Islet of Langerhans (tissue), 1 donor: ENCODE results near the gene SOX10.

ENCODE experiments used
- FAIRE-seq: peaks from one replicate; lab custom pipeline; 2011; peaks lifted over from hg19 to GRCh38; lab: Jason Lieb, UNC

SOX10 gene

GRCh38 chr22:38016182-38017151 lies 32.1 kb upstream of the SOX10 start:
- no peak for FAIRE-seq

DNA sequence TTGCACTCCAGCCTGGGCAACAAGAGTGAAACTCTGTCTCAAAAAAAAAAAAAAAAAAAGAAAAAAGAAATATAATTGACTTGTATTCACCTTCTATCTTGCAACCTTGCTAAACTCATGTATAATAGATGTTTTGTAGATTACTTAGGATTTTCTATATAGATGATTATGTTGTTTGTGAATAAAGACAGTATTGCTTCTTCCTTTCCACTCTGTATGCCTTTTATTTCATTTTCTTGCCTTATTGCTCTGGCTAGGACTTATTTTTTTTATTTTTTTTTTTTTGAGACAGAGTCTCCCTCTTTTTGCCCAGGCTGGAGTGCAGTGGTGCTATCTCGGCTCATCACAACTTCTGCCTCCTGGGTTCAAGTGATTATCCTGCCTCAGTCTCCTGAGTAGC lies 29.7 kb upstream of the SOX10 start:
- FAIRE-seq, result no peak

DNA sequence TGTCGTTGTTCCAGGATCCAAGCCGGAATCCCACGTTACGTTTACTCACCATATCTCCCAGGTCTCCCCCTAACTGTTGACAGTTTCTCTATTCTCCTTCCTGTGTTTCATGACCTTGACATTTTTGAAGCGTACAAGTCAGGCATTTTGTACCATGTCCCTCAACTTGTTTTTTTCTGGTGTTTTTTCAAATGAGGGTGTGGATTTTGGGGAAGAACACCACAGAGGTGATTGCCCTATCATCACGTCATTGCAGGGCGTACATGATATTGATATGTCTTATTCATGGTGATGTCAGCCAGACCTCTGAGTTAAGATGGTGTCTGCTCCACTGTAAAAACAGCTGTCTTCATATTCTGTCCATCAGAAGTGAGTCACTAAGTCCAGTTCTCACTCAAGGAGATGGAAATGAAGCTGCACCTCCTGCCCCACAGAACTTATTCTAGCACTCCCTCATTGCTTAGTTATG lies 28.3 kb upstream of the SOX10 start:
- FAIRE-seq, result no peak

DNA sequence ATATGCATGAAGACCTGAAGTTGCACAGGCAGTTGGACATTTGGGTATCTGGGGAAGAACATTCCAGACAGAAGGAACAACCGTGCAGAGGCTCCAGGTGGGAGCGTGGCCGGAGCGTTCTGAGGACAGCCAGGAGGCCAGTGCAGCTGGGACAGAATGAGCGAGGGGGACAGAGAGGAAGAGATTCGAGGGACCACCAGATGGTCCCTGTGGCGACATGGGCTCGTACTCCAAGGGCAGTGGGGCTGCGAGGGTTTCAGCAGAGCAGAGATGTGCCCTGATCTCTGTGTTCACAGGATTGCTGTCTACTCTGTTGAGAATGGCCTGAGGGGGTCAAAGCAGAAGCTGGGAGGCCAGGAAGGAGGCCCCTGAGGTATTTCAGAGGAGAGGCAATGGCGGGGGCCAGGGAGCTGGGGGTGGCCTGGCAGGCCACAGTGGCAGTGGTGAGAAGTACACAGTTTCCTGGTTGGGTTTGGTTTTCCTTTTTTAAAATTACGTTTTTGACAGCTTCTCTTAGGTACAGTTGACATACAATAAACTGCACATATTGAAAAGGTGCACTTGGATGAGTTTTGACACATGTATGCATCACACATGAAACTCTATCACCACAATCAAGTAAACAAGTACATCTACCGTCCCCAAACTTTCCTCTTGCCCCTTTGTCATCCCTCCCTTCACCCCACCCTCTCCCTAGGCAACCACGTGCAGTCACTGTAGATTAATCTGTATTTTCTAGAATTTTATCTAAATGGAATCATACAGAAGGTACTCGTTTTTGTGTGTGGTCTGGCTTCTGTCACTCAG lies 24.8 kb upstream of the SOX10 start:
- no peak for FAIRE-seq

- FAIRE-seq, result no peak
Measured at GRCh38 chr22:38007330-38007902, 23.1 kb upstream of the SOX10 start.

- FAIRE-seq, result no peak
Measured at GRCh38 chr22:38006906-38007305, 22.6 kb upstream of the SOX10 start.

- no peak for FAIRE-seq
Measured at GRCh38 chr22:38005943-38006342, 21.6 kb upstream of the SOX10 start.

DNA sequence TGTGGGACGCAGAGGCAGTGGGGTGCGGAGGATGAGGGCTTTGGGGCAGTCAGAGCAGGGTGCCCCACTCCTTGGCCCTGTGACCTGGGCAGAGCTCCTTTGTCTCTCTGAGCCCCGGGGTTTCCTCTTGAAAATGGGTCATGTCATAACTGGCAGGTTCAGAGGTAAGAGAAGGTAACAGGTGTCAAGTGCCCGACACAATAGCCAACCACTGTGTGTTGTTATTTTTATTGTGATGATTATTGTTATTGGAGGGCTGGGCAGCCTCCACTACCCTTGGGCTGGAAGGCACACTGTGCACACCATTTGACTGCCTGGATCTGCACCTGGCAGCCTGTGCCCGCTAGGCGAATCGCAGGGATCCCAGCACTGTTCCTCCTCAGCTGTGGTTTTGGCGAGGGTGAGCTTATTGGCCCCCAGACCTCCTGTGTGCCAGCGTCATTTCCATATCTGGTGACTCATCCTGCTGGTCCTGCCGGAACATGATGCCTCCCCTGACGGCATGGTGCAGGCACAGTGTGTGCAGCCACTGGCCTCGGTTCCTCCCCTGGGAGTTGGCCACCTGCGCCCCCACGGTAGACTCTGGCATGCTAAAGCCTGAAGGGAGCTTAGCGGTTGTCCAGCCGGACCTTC lies 15.4 kb upstream of the SOX10 start:
- FAIRE-seq, result no peak

- FAIRE-seq, result no peak
Measured at GRCh38 chr22:37999236-37999635, 14.9 kb upstream of the SOX10 start.

DNA sequence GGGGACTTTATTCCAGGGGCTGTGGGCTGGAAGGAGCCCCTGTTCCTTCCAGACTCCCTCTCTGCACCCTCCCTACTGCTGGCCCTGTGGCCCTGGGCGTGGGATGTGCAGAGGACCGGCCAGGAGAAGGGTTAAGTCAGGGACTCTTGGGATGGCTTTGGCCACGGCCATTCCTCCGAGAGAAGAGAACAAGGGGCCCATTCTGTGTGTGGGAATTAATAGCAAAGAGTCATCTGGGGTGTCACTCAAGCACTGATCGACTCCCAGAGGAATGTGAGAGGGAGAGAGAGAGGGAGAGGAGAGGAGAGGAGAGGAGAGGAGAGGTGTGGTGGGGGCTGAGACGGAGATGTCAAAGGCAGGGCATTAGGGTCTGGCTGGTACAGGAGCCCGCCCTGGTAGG lies 14.2 kb upstream of the SOX10 start:
- no peak for FAIRE-seq

DNA sequence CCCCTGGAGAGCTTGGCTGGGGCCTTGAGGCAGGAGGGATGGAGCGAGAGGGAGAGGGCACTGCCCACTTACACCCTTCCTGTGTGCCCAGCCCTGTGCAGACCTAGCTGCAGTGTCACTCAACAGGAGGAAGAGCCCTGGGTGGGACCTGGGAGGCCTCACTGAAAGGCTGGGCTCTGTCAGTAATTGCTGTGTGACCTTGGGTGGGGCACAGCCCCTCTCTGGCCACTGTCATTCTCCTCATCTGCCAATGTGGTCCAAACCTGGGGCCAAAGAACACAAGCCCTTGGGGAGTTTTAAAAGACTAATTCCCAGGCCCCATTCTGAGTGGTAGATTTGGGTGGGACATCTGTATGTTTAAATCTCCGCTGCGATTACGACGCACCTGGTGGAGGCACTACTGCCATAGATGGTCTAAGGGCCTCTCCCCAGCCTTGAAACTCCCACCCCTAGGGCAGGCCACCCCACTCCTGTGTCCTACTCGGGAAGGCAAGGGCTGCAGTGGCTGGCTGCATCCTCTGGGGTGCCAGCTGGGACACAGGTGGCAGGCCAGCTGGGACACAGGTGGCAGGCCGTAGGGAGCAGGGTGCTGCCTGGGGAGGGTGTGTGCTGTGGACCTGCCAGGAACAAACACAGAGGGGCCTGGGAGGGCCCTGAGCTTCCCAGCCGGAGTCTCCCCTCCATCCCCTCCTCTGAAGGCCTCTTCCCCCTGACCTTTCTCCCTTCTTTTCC lies 12.3 kb upstream of the SOX10 start:
- FAIRE-seq, result no peak

GRCh38 chr22:37996079-37996478 lies 11.7 kb upstream of the SOX10 start:
- no peak for FAIRE-seq

- no peak for FAIRE-seq
Measured at GRCh38 chr22:37995460-37995859, 11.1 kb upstream of the SOX10 start.

DNA sequence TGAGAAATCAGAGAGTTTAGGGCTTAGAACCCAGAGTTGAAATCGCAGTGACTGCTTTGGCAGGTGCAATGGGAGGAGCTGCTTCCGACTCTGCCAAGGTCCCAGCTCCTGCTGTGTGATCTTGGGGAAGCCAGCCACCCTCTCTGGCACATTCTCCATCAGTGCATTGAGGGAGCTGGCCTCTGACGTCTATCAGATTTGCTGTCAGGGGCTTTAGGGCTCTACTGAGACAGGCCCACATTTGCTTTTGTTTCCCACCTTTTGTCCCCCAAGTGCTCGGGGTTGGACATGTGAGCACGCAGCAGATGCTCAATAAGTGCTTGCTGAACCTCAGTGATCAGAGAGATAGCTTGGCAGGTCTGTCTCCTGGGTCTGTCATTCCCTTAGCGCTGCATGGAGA lies 10.6 kb upstream of the SOX10 start:
- no peak for FAIRE-seq

GRCh38 chr22:37994049-37994448 lies 9.7 kb upstream of the SOX10 start:
- FAIRE-seq, result no peak

- FAIRE-seq, result no peak
Measured at GRCh38 chr22:37991731-37992442, 7.5 kb upstream of the SOX10 start.

DNA sequence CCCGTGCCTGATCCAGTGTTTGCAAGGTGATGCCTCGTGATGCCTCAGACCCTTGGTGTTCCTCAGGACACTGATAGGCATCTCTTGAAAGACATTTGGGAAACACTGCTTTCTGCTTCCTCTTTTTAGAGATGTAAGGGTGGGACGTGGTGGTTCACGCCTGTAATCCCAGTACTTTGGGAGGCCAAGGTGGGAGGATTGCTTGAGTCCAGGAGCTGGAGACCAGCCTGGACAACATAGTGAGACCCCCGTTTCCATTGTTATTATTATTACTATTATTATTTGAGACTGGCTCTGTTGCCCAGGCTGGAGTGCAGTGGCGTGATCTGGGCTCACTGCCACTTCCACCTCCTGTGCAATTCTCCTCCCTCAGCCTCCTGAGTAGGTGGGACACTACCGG lies 6.5 kb upstream of the SOX10 start:
- FAIRE-seq, result no peak

GRCh38 chr22:37990301-37990700 lies 5.9 kb upstream of the SOX10 start:
- no peak for FAIRE-seq

DNA sequence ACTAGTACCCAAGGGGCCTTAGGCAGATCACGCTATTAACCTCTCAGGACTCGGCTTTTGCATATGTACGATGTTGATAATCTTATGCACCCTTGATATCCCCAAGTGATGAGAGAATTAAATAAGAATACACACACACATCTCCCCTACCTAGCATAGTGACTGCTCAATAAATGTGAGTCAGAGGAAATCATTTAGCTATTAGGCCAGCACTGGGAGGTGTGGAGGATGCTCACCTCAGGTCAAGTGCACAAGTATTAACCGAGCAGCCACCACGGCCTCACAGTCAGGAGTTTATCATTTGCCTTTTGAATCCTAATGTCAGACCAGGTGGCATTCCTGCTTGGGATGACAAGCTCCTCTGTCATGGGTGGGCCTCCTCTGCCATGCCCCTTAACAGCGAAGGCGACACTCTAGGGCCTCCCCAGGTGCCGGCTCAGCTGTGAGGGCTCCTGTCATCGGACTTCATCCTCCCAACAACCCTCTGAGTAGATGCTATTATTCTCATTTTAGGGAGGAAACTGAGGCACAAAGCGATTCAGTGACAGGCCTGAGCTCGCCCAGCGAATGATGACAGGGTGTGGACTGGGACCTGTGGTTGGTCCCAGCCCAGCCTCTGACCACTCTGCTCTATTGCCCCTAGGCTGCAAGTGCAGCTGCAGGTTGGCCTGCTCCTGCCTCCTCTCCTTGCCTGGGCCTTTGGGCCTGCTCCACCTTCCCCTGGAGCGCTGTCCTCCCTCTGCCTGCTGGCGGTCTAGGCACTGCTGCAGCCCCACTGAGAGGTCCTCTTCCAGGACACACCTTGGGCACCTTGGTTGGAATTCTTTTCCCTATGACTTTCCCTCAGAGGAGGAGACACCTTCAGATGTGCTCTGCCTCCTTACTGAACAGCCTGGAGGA lies 5.0 kb upstream of the SOX10 start:
- FAIRE-seq, result no peak

DNA sequence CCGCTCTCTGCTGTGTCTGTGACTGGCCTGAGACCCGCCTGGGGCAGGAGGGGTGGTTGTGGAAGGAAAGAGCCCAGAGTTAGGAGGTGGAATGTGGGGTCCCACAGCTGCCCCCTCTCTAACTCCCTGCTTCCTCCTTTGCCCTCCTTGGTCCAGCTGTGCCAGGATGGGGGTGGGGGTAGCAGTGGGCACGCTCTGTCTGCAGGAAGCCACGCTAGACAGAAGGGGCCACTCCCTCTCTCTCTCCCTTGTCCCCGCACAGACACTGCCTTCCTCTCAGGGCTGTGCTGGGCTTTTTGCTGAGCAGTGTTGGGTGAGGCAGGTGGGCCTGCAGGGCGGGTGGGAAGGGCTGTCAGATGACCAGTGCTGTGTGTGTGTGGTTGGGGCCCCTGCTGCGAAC lies 2.0 kb upstream of the SOX10 start:
- FAIRE-seq, result no peak
